GM18505 (cell line): ENCODE measurements around the gene HYCC2.
"Not testable (repeated sequence)": the region's sequence is repeated elsewhere in the genome, so short reads cannot be mapped to it uniquely, and the experiment has no call there.

Experiments
- ATAC-seq: cut with Tn5 transposase; IDR thresholded peaks from one replicate; pipeline ENCODE4 v1.9.1; 2021; ENCODE audit not compliant: unreplicated experiment
- POLR2A ChIP-seq: IDR thresholded peaks from 4 replicates; pipeline ENCODE4 v1.6.1; 2011; ENCODE audit warnings: borderline replicate concordance; ENCODE audit not compliant: insufficient read depth, insufficient read length; ENCODE audit errors: extremely low read depth

The HYCC2 gene

DNA sequence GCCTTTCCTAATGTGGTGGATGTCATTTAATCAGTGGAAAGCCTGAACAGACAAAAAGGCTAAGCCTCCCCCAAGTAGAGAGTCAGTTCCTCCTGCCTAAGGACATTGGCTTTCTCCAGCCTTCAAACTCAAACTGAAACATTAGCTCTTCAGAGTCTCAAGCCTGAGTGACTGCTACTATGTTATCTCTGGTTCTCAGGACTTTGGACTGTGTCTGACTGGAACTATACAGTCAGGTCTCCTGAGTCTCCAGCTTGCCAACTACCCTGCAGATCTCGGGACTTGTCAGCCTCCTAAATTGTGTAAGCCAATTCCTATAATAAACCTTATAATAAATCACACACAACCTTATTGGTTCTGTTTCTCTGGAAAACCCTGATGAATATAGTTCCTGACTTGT is 12.6 kb downstream of the HYCC2 start:
- no peak for TF ChIP-seq POLR2A
- ATAC-seq, result no peak

DNA sequence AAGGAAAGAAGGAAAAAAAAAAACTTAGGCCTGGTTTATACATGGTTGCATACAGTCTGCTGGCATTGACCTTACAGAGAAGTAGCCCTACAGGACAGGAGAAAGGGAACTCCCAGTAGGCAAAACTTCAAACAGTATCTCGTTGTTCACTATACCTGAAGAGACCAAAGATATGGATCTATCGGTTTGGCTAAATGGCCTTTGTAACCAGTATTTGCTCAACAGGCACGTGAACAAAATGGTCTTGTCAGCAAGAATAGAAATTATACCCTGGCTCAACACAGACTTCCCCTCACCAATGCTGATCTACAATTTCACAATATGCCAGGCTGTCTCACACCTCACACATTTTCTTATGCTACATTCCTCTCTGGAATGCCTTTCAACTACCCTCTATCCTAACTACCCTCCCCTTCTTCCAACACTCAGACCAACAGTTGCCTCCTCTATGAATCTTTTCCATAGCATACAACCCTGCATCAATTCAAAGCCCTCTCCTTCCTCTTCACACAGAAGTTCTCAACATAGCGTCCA is 13.7 kb downstream of the HYCC2 start:
- no peak for ATAC-seq
- TF ChIP-seq POLR2A, result no peak

DNA sequence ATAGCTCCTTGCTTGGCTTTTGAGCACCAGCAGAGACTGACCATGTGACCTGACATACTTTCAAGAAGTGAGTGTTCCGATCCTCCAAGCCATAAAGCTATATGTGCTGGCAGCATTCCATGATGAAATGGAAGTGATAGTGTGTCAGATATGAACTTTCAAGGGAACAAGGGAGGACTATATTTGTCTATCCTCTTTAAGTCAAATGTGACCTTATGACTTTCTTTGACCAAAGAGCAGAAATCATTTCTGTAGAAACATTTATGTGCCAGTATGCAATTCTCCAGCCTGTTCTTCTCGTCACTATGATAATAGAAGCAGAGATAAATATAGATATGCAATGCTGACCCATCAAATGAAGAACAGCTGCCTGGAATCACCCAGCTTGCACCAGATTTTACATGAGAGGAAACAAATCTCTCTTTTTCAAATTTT is 14.4 kb downstream of the HYCC2 start:
- no peak for ATAC-seq
- no peak for TF ChIP-seq POLR2A

DNA sequence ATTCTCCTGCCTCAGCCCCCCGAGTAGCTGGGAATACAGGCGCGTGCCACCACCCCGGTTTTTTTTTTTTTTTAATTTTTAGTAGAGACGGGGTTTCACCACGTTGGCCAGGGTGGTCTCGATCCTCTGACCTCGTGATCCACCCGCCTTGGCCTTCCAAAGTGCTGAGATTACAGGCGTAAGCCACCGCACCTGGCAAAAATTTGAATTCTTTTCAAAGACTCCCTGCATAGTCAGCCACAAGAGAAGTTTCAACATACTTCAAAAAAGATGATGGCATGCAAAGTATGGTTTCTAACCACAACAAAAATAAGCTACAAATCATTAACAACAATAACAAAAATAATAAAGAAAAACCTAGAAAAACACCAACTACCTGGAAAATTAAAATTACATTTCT is 22.0 kb downstream of the HYCC2 start:
- ATAC-seq, result no peak
- TF ChIP-seq POLR2A, result no peak

DNA sequence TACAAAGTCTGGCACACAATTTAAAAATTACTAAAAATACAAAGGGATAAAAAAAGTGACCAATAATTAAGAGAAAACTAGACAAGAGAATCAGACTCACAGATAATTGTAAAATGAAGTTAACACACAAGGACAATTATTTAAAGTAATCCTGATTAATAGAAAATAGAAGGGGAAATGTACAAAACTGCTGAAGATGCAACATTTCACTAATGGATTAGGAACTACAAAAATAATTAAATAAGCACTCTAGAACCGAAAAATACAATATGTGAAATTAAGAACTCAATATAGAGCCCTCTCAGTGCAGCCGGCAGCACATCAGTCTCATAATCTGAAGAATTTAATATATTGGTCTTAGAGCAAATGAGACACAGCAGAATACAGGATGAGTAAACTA is 24.6 kb downstream of the HYCC2 start:
- ATAC-seq, result no peak

DNA sequence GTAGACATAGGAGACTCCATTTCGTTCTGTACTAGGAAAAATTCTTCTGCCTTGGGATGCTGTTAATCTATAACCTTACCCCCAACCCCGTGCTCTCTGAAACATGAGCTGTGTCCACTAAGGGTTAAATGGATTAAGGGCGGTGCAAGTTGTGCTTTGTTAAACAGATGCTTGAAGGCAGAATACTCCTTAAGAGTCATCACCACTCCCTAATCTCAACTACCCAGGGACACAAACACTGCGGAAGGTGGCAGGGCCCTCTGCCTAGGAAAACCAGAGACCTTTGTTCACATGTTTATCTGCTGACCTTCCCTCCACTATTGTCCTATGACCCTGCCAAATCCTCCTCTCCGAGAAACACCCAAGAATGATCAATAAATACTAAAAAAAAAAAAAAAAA is 28.4 kb downstream of the HYCC2 start:
- ATAC-seq, result not testable (repeated sequence)

More for the DNA sequence above, 24.6 kb downstream of the HYCC2 start:
- TF ChIP-seq POLR2A, result no peak

DNA sequence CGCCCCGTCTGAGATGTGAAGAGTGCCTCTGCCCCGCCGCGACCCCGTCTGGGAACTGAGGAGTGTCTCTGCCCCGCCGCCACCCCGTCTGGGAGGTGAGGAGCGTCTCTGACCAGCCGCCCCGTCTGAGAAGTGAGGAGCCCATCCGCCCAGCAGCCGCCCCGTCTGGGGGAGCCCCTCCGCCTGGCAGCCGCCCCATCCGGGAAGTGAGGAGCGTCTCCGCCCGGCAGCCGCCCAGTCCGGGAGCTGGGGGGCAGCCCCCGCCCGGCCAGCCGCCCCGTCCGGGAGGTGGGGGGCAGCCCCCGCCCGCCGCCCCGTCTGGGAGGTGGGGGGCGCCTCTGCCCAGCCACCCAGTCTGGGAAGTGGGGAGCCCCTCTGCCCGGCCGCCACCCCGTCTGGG is 29.0 kb downstream of the HYCC2 start:
- not testable (repeated sequence) for ATAC-seq

- TF ChIP-seq POLR2A, result no peak
- ATAC-seq, result no peak
Observed at GRCh38 chr2:201040867-201041628, 30.4 kb downstream of the HYCC2 start.

GRCh38 chr2:201038855-201039254 is 32.6 kb downstream of the HYCC2 start:
- no peak for TF ChIP-seq POLR2A

DNA sequence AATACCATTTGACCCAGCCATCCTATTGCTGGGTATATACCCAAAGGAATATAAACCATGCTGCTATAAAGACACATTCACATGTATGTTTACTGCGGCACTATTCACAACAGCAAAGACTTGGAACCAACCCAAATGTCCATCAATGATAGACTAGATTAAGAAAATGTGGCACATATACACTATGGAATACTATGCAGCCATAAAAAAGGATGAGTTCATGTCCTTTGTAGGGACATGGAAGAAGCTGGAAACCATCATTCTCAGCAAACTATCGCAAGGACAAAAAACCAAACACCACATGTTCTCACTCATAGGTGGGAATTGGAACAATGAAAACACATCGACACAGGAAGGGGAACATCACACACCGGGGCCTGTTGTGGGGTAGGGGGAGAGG is 33.1 kb downstream of the HYCC2 start:
- not testable (repeated sequence) for ATAC-seq

More at GRCh38 chr2:201038855-201039254, 32.6 kb downstream of the HYCC2 start:
- ATAC-seq, result no peak

- not testable (repeated sequence) for ATAC-seq
Observed at GRCh38 chr2:201034355-201034754, 37.1 kb downstream of the HYCC2 start.

- no peak for ATAC-seq
- TF ChIP-seq POLR2A, result no peak
Observed at GRCh38 chr2:201024518-201024917, 47.0 kb downstream of the HYCC2 start.

DNA sequence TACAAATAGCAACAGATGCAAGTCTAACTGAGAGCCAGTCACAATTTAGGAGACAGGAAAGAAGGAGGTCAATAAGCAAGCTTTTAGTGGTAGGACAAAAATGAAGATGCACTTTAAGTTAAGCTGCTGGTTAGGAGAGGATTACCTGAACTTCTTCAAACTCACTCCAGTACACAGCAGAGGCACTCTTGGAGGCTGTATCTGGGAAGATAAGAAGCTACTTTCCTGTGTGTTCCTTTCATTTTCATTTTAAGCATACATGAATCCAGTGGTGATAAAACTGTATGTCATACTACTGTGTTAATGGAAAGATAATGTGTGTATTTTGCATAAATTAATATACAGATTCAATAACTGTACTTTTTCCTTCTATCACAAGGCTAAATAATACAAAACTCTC is 49.6 kb downstream of the HYCC2 start:
- TF ChIP-seq POLR2A, result no peak
- ATAC-seq, result no peak
